Astrocyte of the spinal cord (primary cell): ENCODE measurements around the gene CCDC85C.

ENCODE experiments used
- DNase-seq: peaks from one replicate; pipeline ENCODE4 v3.0.0; 2011; ENCODE audit warnings: low read depth, low spot score
- H3K4me3 ChIP-seq: 2 replicates; pipeline ENCODE4 v1.5.1; 2011; ENCODE audit warnings: low read depth, mild to moderate bottlenecking, low read length, moderate library complexity
- in situ Hi-C: cut with HindIII; loops from 2 replicates; pipeline ENCODE4 v1.10.0; 2017; ENCODE audit warnings: low sequenced_read_pairs
- TF ChIP-seq, protein P1 (sequence below): IDR thresholded peaks from 2 replicates; pipeline ENCODE4 v1.5.1; 2012; ENCODE audit warnings: low read depth, mild to moderate bottlenecking, low read length, inconsistent platforms

Gene CCDC85C

DNA sequence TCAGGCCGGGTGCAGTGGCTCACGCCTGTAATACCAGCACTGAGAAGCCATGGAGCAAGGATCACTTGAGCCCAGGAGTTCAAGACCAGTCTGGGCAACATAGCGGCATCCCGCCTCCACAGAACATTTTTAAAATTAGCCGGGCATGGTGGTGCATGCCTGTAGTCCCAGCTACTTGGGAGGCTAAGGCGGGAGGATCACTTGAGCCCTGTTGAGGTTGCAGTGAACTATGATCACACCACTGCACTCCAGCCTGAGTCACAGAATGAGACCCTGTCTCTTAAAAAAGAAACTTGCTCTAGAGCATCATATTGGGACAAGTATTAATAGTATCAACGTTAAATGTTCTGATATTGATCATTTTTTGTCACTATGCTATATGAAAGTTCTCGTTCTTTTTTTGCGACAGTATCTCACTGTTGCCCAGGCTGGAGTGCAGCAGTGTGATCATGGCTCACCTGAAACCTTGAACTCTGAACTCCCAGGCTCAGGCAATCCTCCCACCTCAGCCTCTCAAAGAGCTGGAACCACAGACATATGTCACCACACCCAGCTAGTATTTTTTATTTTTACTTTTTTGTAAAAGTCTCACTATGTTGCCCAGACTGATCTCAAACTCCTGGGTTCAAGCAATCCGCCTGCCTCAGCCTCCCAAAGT is 47.7 kb downstream of the CCDC85C start:
- DNase-seq: no peak
- in situ Hi-C loops: no loop called here
- TF ChIP-seq, protein P1, sequence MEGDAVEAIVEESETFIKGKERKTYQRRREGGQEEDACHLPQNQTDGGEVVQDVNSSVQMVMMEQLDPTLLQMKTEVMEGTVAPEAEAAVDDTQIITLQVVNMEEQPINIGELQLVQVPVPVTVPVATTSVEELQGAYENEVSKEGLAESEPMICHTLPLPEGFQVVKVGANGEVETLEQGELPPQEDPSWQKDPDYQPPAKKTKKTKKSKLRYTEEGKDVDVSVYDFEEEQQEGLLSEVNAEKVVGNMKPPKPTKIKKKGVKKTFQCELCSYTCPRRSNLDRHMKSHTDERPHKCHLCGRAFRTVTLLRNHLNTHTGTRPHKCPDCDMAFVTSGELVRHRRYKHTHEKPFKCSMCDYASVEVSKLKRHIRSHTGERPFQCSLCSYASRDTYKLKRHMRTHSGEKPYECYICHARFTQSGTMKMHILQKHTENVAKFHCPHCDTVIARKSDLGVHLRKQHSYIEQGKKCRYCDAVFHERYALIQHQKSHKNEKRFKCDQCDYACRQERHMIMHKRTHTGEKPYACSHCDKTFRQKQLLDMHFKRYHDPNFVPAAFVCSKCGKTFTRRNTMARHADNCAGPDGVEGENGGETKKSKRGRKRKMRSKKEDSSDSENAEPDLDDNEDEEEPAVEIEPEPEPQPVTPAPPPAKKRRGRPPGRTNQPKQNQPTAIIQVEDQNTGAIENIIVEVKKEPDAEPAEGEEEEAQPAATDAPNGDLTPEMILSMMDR: no peak
- H3K4me3 ChIP-seq: no peak overlapping the region

DNA sequence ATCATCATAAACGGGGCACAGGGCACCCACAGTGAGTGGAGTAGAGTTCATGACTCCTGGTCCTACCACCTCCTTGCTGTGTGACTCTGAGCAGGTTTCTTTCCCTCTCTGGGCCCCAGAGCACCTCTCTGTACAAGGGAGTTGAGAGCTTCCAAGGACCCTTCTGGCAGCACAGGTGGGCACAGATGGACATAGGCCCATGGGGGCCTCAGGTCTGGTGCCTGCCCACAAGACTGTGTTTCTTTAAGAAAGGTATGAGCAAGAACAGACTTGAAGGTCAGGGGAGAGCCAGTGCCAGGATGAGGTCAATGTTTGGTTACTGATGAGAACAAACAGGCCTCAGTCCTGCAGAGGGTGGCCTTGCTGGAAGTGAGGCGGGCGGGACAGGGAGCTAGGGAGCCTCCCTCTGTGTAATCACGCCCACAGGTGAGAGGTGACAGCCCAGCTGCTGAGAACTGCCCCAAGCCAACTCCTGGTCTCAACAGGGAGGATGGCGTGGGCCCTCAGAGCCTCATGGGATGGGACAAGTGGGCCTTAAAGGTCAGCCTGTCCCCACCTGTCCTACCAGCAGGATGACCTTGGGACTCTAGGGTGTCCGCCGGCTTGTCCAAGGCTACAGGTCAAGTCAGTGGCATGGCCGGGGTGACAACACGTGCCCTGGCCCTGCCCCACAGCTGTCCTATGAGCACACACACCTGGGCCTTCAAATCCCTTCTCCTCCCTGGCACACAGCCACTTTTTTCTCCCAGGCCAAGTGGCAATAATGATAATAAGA is 49.1 kb downstream of the CCDC85C start:
- H3K4me3 ChIP-seq: no peak overlapping the region
- TF ChIP-seq, protein P1: no peak
- no peak for DNase-seq
- in situ Hi-C loops: no loop called here

DNA sequence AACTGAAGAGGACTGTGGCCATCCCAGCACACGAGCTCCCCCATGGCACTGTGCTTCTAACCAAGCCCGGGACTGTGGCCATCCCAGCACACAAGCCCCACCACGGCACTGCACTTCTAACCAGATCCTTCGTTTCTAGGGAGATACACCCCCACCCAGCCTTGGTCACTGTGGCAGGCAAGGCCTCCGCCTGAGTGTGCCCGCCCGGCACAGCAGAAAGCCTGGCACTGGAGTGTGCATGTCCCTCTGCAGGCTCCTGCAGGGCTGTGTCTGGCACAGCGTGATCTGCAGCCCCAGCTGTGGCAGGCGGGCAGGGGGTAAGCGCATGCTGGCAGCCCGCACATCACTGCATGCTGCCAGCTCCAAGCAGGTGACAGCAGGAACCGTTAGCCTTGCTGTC is 49.8 kb downstream of the CCDC85C start:
- TF ChIP-seq, protein P1: no peak
- in situ Hi-C loops: no loop called here
- H3K4me3 ChIP-seq: no peak overlapping the region
- no peak for DNase-seq

DNA sequence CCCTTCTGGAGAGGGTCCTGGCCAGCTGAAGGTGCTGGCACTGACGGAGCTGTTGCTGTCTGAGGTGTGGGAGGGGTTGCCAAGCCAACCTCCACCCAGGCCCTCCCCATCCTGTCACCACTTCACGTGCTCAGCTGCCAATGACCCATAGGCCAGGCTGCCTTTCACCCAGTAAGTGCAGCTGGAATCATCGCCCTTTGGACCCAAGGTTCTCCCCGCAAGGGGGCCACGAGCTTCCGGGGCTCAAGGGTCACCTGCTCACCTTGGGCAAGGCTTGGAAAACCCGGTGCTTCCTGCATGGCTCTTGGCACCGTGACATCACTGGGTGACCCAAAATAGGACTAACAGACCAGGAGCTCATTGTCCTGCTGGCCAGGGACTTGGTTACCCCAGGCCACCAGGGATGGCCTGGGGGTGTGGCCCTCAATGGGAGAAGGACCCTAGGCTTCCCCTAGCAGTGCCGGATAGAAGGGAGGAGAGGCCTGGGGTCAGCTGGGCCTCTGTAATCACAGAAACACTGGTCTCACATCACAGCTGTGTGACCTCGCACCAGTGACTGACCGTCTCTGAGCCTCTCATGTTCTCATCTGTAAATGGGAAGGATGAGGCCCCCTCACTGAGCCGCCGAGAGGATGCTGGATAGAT is 51.3 kb downstream of the CCDC85C start:
- TF ChIP-seq, protein P1: no peak
- no peak for DNase-seq
- H3K4me3 ChIP-seq: no peak overlapping the region
- in situ Hi-C loops: no loop called here

DNA sequence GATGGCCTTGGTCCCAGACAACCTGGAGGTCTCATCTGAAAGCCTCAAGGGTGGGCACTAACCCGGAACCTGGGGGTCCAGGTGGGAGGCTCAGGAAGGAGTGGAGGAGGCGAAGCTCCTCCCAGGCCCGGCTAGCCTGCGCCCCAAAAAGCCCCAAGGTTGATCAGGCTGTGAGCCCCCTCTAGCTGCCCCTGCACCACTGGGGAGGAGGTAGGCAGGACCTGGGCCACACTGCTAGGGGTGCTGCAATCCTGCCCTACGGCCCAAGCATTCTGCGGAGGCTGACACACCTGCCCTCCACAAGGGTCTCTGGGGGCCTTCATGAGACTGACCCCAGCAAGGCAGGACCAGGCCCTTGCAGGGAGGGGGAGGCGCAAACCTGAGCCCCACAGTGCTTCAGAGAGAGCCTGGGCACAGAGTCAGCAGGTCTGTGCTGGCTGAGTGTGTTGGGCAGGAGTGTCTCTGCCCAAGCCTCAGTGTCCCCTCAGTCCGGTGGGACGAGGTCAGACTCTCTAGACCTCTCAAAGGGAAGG is 51.9 kb downstream of the CCDC85C start:
- in situ Hi-C loops: no loop called here
- no peak overlapping the region for H3K4me3 ChIP-seq
- DNase-seq: no peak
- TF ChIP-seq, protein P1: no peak

DNA sequence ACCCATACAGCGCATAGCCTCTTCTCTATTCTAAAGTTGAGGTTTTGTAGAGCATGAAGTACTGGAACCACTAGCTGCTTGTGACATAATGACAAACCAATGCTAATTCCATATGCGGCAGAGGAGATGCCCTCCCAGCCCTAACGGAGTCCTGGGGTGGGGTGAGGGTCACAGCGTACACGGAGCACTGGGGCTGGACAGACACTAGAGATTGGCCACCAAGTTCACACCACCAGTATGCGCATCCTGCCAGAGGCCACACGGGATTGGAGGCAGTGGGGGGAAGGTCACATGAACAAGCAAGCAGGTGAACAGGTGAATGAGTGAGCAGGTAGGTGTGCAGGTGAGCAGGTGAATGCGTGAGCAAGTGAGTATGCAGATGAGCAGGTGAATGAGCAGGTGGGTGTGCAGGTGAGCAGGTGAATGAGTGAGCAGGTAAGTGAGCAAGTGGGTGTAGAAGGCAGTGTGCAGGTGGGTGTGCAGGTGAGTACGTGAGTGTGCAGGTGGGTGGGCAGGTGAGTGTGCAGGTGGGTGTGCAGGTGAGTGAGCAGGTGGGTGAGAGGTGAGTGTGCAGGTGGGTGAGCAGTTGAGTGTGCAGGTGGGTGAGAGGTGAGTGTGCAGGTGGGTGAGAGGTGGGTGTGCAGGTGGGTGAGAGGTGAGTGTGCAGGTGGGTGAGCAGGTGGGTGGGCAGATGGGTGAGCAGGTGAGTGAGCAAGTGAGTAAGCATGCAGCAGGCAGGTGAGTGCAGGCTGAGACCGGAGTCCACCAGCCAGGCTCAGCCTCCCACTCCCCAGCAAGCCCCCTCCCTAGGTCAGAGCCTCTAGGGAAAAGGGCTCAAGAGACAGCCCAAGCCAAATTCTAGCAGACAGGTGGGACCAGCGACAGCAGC is 52.7 kb downstream of the CCDC85C start:
- no peak overlapping the region for H3K4me3 ChIP-seq
- TF ChIP-seq, protein P1: no peak
- DNase-seq: no peak
- in situ Hi-C loops: no loop called here
